NCI-H510A treated with DMSO at 0.1 percent for 48 hours (cell line): ENCODE data around the gene GPC6.
A peak's percentile ranks its signal among the peaks of the same experiment; 100 is the strongest.

Experiments
- DNase-seq: peaks from one replicate; lab custom pipeline; 2025; lab: John Stamatoyannopoulos, UW

The GPC6 gene

DNA sequence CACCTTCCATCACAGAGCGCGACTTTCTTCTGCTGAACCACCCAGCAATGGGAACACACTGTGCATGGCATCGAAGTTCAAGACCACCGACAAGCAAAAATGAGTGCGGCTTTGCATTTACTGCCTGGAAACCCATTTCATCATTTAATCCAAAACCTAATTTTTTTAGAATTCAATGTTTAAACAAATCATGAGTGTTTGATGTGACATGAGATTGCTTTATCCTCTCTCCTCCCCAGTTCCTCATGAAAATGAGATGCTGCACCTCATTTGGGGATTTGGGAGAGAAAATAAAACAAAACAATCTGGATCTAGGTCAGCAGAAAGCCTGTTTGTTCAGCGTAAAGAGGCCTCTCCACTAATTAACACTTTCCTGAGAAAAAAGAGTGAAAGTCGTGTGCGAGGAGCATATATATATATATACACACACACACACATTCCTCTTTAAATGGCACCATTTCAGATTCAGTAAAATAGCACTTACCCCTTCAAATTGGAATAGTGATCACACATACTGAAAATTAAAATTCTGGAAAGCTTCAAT is 1126.6 kb downstream of the GPC6 start:
- DNase-seq: no peak

GRCh38 chr13:94359875-94360274 is 1133.3 kb downstream of the GPC6 start:
- no peak for DNase-seq

DNA sequence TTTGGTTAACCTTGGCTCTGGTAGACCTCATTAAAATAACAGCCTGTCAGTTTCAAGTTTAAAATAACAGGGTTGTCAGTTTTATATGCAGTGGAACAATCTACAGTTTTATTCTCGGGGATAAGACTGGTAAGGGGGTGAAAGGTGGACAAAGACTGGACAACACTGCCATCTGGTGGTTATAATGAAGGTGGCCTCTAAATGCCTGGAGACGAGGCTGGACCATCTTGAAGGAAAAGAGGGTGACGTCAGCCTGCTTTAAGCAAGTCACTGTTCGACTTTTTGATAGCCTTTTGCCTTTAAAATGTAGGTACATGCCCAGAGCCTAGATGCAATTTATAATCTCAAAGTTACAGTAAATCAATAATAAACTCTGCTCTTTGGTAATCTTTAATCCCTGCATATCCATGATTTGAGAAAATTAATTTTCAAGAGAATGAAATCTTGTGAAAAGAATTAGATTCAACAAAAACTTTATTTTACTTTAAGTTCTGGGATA is 1135.9 kb downstream of the GPC6 start:
- peak; percentile 88 for DNase-seq

DNA sequence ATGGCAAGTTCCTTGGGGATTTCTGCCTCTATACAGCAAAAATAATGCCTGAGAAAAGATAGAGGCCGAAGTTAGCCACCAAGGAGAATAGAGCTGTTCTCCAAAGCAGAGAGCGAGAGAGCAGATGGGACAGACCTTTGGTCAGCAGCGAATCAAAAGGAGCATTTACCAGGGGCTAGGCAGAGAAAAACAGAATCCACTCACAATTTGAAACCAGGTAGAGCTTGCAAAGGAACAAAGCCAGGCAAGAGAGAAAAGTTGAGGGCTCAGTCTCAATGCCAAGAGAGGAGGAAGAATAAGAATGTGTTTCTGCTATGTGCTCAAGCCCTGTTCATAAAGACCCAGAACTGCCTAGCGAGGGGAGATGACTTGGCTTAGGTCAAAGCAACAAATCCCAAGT is 1140.1 kb downstream of the GPC6 start:
- no peak for DNase-seq

DNA sequence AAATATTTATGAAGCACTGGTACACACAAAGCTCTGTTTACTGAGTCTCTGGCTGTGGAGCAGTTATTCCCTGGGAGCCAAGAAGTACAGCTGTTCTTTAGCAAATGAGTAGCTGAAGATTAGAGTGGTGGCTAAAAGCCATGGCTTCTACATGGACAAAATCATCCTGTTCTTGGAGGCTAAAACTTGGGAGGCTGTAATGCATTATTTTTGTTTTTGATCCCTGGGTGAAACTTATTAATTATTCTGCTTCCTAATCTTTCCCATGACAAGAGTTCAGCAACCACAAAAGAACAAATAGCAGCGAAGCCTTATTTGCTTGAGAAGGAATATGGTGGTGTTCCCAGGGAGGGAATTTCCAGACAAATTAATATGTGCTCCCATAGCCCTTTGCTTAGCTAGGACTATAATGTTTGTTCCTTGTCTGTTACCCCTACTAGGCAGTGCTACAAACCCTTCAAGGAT is 1143.4 kb downstream of the GPC6 start:
- peak; percentile 8 for DNase-seq

DNA sequence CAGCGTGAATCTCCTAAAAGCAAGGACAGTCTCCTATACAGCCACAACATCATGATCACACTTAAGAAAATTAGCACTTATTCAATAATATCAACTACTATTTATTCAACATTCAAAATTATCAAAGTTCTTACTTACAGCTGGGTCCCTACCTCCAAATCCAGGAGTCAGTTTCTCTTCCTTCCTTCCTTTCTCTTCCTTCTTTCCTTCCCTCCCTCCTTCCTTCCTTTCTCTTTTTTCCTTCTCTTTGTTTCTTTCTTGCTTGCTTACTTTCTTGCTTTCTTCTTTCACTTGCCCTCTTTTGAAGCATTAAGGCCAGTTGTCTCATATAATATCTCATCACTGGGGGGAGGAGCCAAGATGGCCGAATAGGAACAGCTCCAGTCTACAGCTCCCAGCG is 1145.2 kb downstream of the GPC6 start:
- no peak for DNase-seq

- peak; percentile 52 for DNase-seq
Observed at GRCh38 chr13:94382517-94382916, 1155.9 kb downstream of the GPC6 start.

DNA sequence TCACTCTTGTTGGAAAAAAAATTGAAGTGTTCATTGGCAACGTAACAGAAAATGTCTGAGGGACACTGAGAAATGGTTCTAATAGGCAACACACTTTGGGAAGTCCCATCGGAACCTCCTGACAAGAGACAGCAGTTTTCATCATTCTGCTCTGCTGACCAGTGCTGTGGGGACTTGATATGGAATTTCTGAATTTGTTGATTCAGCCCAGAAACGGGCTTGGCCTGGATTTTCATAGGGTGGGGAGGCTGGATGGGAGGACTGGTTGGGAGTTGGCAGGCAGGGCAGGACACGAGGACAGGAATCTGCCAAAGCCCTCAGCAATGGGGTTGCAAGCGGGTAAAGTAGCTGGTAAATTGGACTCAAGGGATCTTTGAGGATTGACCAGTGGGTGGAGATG is 1156.4 kb downstream of the GPC6 start:
- no peak for DNase-seq

DNA sequence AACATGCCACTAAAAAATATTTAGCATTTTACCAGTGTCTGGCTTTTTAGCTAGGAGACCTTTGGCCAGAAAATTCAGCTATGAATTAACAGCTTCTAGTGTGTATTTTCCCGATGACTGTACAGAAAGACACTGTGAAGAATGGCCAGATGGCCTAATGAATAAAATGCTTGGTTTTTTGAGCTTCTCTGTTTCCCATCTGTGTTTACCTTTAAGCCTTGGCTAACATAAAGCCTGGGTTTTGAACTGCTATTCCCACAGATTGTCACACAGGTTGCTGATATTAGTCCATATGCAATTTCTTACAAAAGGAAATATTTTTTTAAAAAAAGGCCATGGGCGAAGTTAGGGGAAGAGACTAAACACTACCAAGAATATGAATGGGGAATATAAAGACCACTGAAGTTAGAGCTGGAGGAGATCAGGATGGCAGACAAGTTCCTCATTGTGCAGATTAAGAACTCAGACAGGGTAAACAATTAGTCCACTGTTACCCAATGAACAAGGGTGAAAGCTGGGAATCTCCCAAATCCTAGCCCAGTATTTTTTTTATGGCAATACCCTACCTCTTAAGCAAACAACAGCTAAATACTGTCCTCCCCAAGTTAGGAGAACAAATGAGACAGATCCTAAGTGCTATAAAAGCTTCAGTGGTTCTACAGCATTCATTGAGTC is 1157.8 kb downstream of the GPC6 start:
- DNase-seq: no peak

GRCh38 chr13:94387047-94387446 is 1160.4 kb downstream of the GPC6 start:
- DNase-seq: no peak

DNA sequence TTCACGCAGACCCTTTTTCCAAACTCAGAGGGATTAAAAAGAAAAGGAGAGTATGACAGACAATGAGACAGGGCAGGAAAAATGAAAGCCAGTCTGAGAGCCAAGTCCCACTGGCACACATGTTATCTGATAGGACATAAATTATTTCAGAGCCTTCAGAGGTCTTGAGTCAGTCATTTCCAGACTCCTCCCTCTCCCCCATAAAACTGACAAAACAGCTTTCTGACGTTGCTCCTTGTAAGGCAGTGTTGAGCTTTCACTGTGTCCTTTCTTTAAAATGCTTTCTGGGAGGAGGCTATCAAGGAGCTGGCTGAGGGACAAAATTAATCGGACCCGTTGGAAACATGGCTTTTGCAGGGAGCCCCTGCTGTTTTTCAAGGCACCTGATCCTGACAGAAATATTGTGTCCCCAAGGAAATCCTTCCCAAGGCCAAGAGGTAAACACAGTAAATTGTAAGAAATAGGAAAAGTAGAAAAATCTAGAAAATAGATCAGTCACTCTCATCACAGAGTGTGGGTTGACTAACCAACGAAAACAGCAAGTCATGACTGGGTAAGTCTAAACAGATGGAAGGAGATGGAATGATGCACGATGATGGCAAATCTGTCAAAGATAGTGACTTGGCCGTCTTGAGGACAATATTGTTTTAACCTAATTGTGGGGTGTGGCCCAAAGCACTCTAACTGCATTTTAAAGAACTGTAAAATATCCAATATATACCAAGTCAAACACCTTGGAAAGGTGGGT is 1163.2 kb downstream of the GPC6 start:
- DNase-seq: no peak

- no peak for DNase-seq
Observed at GRCh38 chr13:94390881-94391280, 1164.3 kb downstream of the GPC6 start.

DNA sequence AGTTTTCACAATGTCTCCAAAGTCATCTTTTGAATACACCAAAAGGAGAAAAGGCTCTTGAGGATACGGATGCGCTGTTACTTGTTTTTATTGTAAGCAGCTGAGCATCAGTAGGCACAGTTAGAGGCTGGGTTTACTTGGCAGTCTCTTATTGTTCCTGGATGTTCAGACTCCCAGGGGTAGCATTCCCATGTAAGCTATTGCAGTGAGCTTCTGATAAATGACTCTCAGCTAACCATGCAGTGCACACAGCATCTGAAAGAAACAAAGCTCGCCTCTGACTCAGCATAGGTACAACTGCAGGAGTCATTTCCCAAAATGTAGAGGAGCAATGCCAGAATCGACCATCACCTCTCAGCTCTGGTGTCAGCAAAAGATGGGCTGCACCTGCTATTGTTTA is 1168.1 kb downstream of the GPC6 start:
- no peak for DNase-seq

GRCh38 chr13:94395860-94396259 is 1169.3 kb downstream of the GPC6 start:
- no peak for DNase-seq

GRCh38 chr13:94399812-94400211 is 1173.2 kb downstream of the GPC6 start:
- DNase-seq: no peak

GRCh38 chr13:94400874-94401273 is 1174.3 kb downstream of the GPC6 start:
- DNase-seq: no peak

GRCh38 chr13:94408314-94409036 is 1181.9 kb downstream of the GPC6 start:
- DNase-seq: no peak

DNA sequence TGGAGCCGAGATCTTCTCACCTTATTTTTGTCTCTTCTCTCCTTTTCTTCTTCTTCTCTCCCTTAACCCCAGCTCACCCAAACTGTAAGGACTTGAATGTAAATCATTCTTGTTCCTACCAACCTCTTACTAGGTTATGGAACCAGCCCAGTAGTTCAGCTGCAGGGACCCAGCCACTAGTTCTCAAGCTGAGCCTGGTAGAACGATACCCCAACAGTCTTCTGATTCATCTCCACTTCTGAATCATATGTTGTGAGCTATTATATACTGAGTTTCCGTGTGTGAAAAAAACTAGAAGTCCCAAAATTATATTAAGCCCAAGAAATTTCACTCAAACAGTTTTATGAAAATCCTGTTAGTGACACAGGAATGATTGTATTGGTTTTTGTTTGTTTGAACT is 1185.1 kb downstream of the GPC6 start:
- DNase-seq: no peak

DNA sequence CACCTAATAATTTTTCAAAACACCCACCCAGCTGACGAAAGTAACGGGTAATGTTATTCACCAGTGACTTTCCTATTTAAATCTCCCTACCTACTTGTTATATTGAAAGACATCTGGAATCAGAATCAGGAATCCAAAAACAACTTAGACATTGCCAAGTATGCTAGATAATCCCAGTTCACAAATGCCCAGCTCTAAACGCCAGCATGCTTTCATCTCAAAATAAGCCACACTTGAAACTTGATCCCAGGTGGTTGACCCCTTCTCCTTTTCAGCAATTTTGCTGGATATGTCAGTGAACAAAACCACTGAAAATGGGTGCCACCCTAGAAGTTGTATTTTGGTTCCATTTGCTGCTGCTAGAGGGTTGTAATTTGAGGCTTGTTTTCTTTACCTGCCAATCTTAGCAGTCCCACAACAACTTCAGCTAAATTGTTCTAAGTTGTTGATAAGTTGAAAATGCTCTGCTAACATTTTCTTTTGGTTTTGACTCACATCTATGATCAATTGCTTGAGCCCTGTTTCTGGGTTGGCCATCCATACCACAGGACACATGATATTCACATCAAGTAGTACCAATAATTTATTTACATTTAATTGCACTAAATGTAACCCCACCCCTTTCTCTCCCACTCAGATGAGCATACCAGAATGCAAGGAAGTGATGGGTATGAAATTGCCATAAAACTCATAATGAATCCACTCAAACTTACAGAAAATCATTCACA is 1186.4 kb downstream of the GPC6 start:
- no peak for DNase-seq

DNA sequence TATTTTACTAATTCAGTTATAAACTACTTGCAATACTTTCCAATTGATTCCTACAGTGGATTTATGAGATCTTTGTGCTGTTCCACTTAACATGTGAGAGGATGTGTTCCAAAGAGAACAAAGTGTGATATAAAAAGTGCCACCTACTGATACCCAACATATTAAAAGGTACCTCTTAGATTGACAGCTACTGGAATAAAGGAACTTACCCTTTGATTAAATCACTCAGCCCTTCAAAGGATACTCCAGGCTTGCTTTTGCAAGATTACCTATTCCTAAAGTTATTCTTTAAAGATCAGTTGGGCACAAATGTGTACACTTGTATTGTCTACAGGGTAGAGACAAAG is 1187.0 kb downstream of the GPC6 start:
- no peak for DNase-seq

DNA sequence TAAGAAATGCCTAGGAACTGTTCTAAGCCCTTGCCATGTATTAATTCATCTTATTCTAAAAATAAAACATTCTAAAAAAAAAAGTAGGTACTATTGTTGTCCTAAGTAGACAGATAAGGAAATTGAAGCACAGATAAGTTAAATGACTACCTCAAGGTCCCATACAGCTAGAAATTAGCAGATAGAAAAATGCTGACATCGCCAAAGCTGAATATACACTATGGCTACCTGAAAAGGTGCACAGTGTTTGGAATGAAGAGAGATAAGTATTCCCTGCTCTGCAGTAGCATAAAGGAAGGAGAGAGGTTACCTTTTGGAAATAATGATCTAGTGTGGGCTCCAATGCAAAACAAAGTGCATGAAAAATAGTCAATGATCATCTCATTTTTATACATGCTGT is 1187.5 kb downstream of the GPC6 start:
- DNase-seq: no peak

DNA sequence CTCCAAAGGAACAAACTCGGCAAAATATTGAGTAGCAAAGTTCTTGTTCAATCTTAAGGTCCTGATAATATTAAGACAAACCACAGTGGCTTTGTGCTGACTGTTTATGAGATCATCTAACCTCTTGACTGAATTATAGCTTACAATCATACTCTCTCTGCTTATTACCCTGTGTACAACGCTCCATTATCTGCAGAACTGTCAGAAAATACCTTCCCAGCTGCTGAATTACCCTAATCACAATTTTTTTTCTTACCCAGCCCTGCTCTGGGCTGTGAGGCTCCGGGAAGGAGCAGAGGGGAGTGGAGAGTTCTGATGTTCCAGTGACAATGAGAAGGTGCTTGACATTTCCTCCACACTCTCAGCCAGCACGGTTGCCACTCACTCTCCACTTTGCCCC is 1188.1 kb downstream of the GPC6 start:
- DNase-seq: no peak
